GM11168 (cell line): ENCODE data around the gene LDHAL6A.

Source experiments
- in situ Hi-C: fragments of 300-500 bp; cut with MboI; formaldehyde crosslinking; loops from one replicate; pipeline ENCODE4 v1.12.0; 2022; ENCODE audit warnings: low sequenced_read_pairs; ENCODE audit not compliant: unreplicated experiment

LDHAL6A gene

DNA sequence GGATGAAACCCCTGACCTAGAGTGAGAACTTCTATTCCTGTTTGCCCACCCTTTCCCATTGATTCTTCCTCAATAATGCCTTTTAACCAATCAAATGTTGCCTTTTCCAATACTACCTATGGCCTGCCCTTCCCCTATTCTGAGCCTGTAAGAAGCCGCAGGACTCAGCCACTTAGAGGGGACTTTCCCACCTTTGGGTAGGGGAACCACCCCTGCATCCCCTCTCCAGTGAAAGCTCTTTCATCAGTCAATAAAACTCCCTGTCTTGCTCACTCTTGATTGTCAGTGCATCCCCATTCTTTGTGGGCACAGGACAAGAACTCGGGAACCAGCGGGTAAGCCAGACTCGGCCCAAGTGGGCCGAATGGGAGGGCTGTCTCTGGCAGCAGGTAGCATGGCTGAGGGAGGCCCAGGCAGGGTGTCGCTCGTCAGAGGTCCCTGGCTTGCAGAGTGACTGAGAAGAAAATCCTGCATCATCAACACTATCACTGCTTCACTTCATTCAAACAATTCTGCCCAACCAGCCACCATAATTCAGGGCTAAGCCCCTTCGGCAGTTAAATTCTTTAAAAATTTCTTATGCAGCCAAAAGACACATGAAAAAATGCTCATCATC is 30.4 kb downstream of the LDHAL6A start:
- in situ Hi-C loops = no loop called here

DNA sequence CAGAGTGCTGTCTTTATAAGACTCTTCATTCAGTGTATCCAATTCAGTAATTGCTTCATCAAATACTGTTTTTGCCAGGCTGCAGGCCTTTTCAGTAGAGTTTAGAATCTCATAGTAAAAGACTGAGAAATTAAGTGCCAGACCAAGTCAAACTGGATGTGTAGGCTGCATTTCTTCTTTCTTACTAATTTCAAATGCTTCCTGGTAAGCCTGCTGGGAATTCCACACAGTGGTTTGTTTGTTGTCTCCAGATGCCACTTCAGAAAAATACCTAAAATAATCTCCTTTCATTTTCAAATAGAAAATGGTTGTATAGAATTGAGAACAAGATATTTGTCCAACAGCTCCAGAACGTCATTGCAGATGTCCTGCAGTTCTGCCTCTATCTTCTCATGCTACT is 34.7 kb downstream of the LDHAL6A start:
- in situ Hi-C loops = no loop called here

DNA sequence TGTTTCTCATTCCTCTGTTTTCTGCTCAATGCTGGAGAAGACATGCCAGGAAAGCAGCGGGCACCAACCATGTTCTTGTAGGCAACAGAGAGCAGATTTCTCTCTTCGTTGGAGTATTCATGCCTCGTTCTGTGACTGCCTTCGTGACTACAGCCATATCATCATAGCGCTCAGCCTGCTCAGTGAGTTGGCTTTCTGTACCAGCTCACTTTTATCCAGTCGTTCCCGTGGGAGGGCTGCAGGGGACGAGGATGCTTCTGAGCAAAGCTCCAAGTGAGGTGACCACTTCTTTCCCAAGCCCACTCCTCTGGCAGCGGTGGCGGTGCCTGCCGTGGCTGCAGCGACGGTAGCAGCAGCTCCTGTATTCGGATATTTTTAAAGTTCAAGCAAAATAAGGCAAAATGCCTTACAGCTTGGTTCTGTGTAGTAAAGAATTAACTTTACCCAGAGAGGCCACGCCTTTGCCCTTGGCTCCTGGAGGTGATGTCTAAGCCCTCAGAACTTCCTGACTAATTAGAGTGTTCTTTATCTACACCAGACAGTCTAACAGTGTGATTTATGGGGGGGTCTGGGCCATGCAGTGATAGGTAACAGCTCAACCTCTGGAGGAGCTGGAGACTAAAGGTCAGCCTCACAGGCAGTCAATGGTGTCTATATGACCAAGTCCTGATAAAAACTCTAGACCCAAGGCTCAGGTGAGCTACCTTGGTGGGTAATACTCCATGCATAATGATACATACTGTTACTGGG is 35.3 kb downstream of the LDHAL6A start:
- in situ Hi-C loops = no loop called here

DNA sequence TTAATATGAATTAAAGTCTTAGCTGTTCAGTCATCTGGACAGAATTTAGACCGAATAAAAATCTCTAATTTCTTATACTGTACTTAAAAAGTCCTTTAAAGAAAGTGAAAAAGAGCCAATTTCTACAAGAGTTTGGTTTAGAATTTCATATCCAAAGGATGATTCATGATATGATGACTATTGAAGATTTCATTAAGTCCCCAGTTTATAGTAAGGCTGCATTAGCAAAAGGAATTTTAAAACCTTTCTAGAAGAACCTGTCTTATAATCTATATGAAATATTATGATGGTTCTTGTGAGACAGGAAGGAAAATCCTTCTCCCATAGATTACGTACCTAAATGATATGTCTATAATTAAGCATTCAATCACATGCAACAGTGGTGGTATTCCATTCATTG is 36.3 kb downstream of the LDHAL6A start:
- in situ Hi-C loops = no loop called here

DNA sequence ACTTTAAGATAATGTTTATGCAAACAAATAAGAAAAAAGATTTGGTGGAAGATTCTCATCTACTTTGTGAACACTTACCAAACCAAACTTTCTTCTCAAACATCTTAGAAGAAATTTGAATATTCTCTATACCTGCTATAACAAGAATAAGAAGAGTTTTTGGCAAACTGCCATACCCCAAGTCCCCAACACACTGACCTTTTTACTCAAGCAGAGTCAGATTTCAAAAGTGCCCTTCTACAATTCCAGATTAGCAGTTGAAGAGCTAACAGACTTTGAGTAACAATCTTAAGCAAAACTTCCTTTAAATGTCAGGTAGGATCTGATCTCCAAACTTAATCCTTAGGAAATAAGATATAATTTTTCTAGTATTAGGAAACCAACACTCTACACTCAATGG is 37.2 kb downstream of the LDHAL6A start:
- in situ Hi-C loops = no loop called here

DNA sequence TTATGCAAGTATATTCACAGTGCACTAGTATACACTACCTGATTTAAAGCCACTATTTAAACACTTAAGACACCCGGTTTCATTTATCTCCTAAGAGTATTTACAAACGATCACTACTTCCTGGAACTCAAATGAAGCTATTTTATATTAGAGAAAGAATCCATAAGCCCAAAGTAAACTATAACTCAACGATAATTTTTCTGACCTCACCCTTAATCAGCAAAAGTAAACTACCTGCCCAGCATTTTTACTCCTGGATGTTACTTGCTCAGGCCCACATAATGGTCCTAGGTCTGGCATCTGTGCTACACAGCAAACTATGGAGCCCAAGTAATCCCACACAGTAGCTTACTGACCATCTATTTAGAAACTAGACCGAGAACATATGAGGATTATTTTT is 37.7 kb downstream of the LDHAL6A start:
- in situ Hi-C loops = no loop called here

DNA sequence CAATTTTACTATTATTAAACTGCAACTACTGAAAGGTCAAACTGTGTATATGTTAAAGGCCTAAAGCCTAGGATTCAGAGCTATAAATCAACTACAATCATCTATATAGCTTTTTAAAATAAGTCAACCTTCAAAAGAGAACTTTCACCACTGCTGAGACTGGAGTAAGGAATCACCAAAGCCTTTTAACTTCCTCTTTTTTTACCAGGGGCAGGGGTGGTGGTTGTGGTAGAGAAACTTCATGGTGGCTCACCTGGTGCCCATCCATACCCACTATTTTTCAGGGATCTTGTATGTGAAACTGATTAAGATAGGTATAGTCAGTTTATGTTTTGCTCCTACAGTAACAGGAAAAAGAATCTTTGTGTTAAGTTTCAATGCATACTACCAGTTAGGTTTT is 39.6 kb downstream of the LDHAL6A start:
- in situ Hi-C loops = no loop called here

DNA sequence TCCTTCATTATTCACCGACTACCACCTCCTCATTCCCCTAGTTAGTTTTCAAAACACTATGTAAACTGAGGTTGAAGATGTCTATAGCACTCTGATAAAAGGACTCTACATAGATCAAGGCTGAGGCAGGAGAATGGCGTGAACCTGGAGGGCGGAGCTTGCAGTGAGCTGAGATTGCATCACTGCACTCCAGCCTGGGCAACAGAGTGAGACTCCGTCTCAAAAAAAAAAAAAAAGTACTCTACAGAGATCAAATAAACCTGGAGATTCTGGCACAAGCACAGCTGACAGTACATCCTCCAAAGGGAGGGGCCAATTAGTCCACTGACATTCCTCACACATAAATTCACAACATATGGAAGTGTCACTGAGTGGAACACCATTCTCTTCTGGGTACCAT is 40.0 kb downstream of the LDHAL6A start:
- in situ Hi-C loops = no loop called here

DNA sequence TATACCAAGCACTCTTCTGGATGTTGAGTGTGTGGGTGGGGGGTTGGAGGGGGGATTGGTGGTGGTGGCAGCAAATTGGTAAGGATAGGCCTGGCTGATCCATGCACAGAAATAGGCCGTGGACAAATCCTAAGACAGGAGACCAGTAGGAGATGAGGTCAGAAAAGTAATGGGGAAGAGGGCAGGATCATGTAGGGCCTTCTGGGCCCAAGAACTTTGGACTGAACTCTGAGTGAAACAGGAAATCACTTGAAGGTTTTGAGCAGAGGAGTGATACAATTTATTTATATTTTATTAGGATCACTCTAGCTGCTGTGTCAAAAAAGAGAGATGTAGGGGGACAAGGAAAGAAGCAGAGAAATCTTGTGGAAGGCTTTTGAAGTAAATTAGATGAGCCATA is 42.4 kb downstream of the LDHAL6A start:
- in situ Hi-C loops = no loop called here

DNA sequence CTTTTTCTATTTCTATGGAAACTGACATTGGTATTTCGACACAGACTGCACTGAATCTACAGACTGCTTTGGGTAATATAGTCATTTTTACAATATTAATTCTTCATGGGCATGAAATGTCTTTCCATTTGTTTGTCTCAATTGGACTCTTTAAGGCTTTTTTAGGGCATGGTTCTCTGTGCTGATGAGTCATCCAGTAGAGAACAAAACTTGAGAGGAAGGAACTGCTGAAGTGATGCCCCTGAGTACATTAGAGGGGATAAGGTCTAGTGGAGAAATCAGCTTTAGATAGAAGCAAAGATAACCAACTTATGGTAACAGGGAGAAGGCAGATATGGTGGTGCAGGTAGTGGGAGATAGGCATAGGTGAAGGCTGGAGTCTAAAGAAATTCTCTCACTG is 46.0 kb downstream of the LDHAL6A start:
- in situ Hi-C loops = no loop called here

DNA sequence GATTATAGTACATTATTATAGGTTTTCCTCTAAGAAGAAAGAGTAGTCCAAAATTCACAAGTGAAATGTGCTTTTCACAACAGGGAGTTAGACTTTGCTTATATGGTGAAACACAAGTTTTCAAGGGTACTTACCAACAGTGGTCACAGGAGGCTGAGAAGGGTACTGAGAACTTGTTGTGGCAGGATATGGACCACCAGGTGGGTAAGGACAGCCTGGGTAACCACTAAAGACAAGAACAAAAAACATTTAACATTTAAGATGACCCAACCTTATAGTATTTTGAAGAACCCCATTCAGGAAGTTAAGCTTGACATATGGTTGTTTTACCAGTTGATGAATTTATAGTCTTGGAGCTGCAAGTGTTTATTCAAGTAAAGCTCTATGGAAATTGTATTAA is 46.7 kb downstream of the LDHAL6A start:
- in situ Hi-C loops = no loop called here

DNA sequence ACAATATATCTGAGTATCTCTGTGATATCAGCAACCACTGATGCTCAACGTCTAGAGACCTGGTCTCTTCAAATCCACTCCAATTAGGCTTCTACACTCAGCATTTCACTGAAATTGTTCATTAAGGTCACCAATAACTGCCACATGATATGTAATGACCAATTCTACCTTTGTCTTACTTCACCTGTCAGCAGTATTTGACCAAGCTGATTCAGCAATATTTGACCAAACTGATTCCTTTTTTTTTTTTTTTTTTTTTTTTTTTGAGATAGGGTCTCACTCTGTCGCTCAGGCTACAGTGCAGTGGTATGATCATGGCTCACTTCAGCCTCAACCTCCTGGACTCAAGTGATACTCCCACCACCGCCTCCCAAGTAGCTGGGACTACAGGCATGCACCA is 65.5 kb downstream of the LDHAL6A start:
- in situ Hi-C loops = no loop called here

DNA sequence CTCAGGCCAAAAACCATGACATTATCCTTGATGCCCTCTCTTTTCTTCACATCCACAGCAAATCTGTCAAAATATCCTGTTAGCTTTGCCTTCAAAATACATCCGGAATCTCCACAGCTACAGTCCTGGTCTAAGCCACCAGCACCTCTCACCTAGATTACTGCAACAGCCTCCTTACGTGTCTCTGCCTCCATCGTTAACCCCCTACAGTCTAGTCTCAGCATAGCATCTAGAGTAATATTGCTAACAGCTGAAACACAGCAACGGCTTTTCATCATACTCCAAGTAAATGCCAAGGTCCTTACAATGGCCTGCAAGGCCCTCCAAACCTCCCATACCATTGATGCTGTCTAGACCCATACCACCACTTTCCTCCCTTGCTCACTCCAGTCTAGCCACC is 66.7 kb downstream of the LDHAL6A start:
- in situ Hi-C loops = no loop called here

DNA sequence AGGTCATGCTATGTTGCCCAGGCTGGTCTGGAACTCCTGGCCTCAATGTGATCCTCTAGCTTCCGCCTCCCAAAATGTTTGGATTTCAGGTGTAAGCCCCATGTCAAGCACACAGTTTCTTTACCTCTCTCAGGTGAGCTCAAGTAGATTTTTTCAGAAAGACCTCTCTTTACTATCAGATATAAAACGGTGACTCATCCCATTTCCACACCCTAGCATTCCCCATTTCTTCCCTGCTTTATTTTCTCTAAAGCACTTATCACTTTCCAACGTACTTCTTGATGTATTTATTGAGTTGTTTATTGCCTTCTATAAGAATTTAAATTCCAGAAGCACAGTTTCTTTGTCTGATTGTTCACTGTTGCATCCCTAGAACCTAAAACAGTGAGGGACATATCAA is 67.4 kb downstream of the LDHAL6A start:
- in situ Hi-C loops = no loop called here

DNA sequence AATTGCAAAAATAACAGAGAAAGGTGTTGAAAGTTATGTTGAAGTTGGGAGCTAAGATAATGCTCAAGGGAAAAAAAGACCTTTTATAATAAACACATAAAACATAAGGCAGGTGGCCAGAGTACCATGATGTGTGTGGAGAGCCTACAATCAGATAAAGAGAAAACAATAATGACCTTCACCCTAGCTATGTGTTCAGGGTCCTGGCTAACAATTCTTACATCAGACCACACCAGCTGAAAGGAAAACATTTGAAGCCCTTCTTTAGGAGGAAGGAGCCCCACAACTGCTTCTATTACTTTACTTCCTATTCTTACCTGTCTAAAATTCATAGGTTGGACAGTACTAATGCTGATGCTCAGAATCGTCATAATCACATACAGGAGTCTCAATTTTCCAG is 68.6 kb downstream of the LDHAL6A start:
- in situ Hi-C loops = no loop called here

DNA sequence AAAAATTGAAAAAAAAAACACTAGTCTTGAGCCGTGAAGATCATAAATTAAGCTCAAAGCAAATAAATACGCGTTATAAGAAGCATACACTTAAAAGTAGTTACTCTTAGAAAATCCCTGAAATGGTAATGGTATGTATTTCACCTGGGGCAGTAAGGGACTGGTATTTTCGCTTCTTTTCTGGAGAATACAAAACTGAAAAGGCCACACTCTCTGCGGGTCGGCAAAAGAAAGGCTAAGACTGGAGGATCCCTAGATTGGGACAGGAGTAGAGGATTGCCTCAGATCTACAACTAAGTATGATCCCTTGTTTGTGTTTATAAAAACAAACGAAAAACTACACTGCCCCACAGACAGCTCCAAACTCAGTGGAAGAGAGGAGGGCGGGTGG is 70.5 kb downstream of the LDHAL6A start:
- in situ Hi-C loops = loop anchor here (25.0 kb wide), 1 partner anchor 236 kb away; no protein-coding TSS in a partner anchor

DNA sequence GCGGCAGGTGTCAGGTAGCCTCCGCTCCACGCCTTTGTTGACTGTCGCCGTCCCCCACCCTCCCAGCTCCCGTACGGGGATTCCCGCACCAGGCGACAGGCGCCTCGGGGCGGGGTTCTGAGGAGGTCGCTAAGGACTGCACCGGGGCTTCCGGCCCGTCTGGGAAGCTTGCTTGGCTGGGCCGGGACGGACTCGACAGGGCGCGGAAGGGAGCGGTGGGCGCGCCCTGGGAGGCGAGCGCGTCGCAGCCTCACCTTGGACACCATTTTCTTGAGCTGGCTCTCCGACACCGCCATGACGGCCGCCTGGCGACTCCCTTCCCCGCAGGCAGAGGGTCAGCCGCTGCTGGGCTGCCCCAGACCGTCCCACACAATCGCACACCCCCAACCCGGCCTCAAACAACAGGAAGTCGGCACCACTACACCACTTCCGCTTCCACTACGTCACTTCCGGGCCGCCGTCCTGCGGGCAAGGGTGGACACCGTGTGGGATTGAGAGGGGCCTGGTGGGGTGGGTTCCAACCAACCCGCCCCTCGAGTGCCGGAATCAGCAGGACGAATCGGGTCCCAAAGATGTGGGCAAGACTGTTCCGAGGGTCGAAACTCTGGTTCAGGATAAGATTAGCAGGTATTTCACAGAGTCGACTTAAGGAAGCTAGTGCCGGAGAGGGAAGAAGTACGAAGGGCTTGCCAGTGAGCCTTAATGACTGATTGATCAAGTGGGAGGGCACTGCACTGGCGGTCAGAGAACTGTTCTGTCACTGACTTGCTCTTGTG is 71.1 kb downstream of the LDHAL6A start, which contains the start of gene TSG101:
Gene TSG101, minus strand, starts transcription at position 422 of the 776 bp plus-strand sequence. Its CDS starts 126 bp downstream, at position 296.
- in situ Hi-C loops = loop anchor here (25.0 kb wide), 1 partner anchor 236 kb away; no protein-coding TSS in a partner anchor

DNA sequence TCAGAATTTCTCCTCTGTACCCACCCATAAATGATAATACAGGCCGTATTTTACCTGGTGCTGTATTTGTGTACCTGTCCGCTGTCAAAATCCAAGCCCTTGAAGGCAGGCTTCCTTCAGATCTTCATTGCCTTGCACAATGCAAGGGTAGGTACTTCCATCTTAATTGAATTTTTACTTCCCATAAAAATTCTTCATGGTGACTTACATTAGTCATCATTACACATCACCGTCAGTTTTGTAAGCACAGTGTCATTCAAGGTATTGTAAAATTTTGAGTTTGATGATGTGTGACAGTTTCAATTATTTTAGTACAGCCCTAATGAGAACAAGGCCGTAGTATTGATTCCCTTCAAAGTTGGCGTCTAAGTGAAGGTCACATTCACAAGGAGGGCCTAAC is 71.9 kb downstream of the LDHAL6A start:
- in situ Hi-C loops = loop anchor here (25.0 kb wide), 1 partner anchor 235 kb away; no protein-coding TSS in a partner anchor
